DMS79 (cell line): ENCODE data around the gene SPOCK1.

Experiments used
- DNase-seq: peaks from one replicate; lab custom pipeline; 2025; lab: John Stamatoyannopoulos, UW

SPOCK1 gene

GRCh38 chr5:137071931-137072330, 427.2 kb downstream of the SPOCK1 start:
- DNase-seq: no peak

GRCh38 chr5:137071526-137071925, 427.6 kb downstream of the SPOCK1 start:
- no peak for DNase-seq

GRCh38 chr5:137070521-137070920, 428.6 kb downstream of the SPOCK1 start:
- no peak for DNase-seq

GRCh38 chr5:137069358-137069757, 429.8 kb downstream of the SPOCK1 start:
- DNase-seq: no peak

- DNase-seq: no peak
These were observed 437.7 kb downstream of the SPOCK1 start for GRCh38 chr5:137061382-137061781.

GRCh38 chr5:137058089-137058488, 441.0 kb downstream of the SPOCK1 start:
- DNase-seq: no peak

GRCh38 chr5:137056676-137057075, 442.4 kb downstream of the SPOCK1 start:
- DNase-seq: no peak

GRCh38 chr5:137055271-137055872, 443.8 kb downstream of the SPOCK1 start:
- DNase-seq: no peak

- no peak for DNase-seq
These were observed 444.3 kb downstream of the SPOCK1 start for GRCh38 chr5:137054792-137055191.

- no peak for DNase-seq
These were observed 444.8 kb downstream of the SPOCK1 start for GRCh38 chr5:137054335-137054734.

GRCh38 chr5:137051161-137051560, 448.0 kb downstream of the SPOCK1 start:
- no peak for DNase-seq

GRCh38 chr5:137040641-137041340, 458.3 kb downstream of the SPOCK1 start:
- no peak for DNase-seq

- DNase-seq: no peak
These were observed 459.1 kb downstream of the SPOCK1 start for GRCh38 chr5:137040024-137040423.

- no peak for DNase-seq
These were observed 461.3 kb downstream of the SPOCK1 start for GRCh38 chr5:137037848-137038247.

- DNase-seq: peak; percentile 90
These were observed 462.5 kb downstream of the SPOCK1 start for GRCh38 chr5:137036640-137037039.

GRCh38 chr5:137035480-137035878, 463.6 kb downstream of the SPOCK1 start:
- DNase-seq: no peak

- no peak for DNase-seq
These were observed 464.2 kb downstream of the SPOCK1 start for GRCh38 chr5:137034764-137035479.

- no peak for DNase-seq
These were observed 464.9 kb downstream of the SPOCK1 start for GRCh38 chr5:137034213-137034612.

- no peak for DNase-seq
These were observed 466.2 kb downstream of the SPOCK1 start for GRCh38 chr5:137032929-137033328.

GRCh38 chr5:137027758-137028157, 471.4 kb downstream of the SPOCK1 start:
- no peak for DNase-seq

GRCh38 chr5:137026296-137026695, 472.8 kb downstream of the SPOCK1 start:
- no peak for DNase-seq

- no peak for DNase-seq
These were observed 475.1 kb downstream of the SPOCK1 start for GRCh38 chr5:137024044-137024443.

- DNase-seq: no peak
These were observed 475.8 kb downstream of the SPOCK1 start for GRCh38 chr5:137023371-137023770.
